Type B pancreatic cell (in vitro differentiated cells): ENCODE data around the gene FAM174C. TPM values are rescaled to one million over a fixed set of nuclear protein-coding genes. Genes with fewer than 3 reads are reported as not detected.

Experiments
- DNase-seq: peaks from one replicate; pipeline ENCODE4 v3.0.0; 2021; ENCODE audit warnings: mixed read lengths; ENCODE audit not compliant: unreplicated experiment; ENCODE audit errors: extremely low spot score
- H3K27ac Mint-ChIP-seq: 2 replicates; pipeline ENCODE4 v1.8.0; 2021; ENCODE audit warnings: mild to moderate bottlenecking, mixed read lengths
- H3K27me3 Mint-ChIP-seq: 2 replicates; pipeline ENCODE4 v1.8.0; 2021; ENCODE audit warnings: mixed read lengths
- H3K36me3 Mint-ChIP-seq: 2 replicates; pipeline ENCODE4 v1.8.0; 2021; ENCODE audit warnings: mixed read lengths
- H3K4me1 Mint-ChIP-seq: one replicate; pipeline ENCODE4 v1.8.0; 2021; ENCODE audit warnings: mixed read lengths; ENCODE audit not compliant: unreplicated experiment
- H3K4me3 Mint-ChIP-seq: 2 replicates; pipeline ENCODE4 v1.8.0; 2021; ENCODE audit warnings: mild to moderate bottlenecking, mixed read lengths
- H3K9me3 Mint-ChIP-seq: 2 replicates; pipeline ENCODE4 v1.8.0; 2021; ENCODE audit warnings: mixed read lengths
- total RNA-seq: library from RNA; stranded (reverse); gene quantifications from 2 replicates; pipeline ENCODE4 v1.2.1, GENCODE V29; 2021; ENCODE audit warnings: low replicate concordance
- TF ChIP-seq, protein P1 (sequence below): fragments of 200-600 bp; sonication (generic); conservative IDR thresholded peaks from 2 replicates; pipeline ENCODE4 v1.5.0; 2021; ENCODE audit warnings: antibody characterized with exemption, mild to moderate bottlenecking

FAM174C gene
- total RNA-seq, 1 donor from 2014 or later, result 30.6 TPM

GRCh38 chr19:1232652-1233072, 42.7 kb upstream of the FAM174C start:
- Mint-ChIP-seq H3K36me3 (no peaks in the 10 kb centered on the region), H3K27ac (peak overlapping the region; percentile 80), H3K4me1 (peaks cover 13% of the 10 kb centered on the region), H3K4me3 (peak overlapping the region; percentile 55), H3K27me3 (no peaks in the 10 kb centered on the region), H3K9me3 (no peaks in the 10 kb centered on the region)
- TF ChIP-seq, protein P1, sequence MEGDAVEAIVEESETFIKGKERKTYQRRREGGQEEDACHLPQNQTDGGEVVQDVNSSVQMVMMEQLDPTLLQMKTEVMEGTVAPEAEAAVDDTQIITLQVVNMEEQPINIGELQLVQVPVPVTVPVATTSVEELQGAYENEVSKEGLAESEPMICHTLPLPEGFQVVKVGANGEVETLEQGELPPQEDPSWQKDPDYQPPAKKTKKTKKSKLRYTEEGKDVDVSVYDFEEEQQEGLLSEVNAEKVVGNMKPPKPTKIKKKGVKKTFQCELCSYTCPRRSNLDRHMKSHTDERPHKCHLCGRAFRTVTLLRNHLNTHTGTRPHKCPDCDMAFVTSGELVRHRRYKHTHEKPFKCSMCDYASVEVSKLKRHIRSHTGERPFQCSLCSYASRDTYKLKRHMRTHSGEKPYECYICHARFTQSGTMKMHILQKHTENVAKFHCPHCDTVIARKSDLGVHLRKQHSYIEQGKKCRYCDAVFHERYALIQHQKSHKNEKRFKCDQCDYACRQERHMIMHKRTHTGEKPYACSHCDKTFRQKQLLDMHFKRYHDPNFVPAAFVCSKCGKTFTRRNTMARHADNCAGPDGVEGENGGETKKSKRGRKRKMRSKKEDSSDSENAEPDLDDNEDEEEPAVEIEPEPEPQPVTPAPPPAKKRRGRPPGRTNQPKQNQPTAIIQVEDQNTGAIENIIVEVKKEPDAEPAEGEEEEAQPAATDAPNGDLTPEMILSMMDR, result no peak
- DNase-seq, result no peak

DNA sequence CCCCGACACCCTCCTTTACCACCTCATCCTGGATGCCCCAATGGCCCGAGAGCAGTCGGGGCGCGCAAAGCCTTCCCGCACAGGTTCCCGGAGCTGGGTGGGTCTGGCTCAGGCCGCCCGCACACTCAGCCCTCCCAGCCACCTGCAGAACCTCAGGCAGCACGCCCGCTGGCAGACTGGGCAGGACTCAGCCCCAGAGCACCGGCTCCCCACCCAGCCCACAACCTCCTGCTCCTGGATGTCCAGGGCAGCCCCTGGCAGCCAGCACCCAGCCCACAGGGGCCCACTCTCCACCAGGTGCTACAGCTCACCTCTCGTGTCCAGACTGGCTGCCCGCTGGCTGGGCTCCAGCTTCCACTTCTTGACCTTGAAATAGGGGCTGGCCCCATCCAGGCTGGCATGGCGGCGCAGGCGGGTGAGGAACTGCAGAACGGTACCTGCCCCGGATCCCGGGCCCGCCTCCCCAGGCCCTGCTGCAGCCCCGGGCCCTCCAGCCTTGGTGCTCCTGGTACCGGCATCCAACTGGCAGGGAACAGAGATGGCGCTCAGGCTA, 42.1 kb upstream of the FAM174C start:
- no peak for DNase-seq
- Mint-ChIP-seq H3K9me3 (no peaks in the 10 kb centered on the region), H3K4me1 (peaks cover 13% of the 10 kb centered on the region), H3K36me3 (no peaks in the 10 kb centered on the region), H3K27ac (no peak overlapping the region), H3K27me3 (no peaks in the 10 kb centered on the region), H3K4me3 (no peak overlapping the region)
- TF ChIP-seq, protein P1, result no peak

DNA sequence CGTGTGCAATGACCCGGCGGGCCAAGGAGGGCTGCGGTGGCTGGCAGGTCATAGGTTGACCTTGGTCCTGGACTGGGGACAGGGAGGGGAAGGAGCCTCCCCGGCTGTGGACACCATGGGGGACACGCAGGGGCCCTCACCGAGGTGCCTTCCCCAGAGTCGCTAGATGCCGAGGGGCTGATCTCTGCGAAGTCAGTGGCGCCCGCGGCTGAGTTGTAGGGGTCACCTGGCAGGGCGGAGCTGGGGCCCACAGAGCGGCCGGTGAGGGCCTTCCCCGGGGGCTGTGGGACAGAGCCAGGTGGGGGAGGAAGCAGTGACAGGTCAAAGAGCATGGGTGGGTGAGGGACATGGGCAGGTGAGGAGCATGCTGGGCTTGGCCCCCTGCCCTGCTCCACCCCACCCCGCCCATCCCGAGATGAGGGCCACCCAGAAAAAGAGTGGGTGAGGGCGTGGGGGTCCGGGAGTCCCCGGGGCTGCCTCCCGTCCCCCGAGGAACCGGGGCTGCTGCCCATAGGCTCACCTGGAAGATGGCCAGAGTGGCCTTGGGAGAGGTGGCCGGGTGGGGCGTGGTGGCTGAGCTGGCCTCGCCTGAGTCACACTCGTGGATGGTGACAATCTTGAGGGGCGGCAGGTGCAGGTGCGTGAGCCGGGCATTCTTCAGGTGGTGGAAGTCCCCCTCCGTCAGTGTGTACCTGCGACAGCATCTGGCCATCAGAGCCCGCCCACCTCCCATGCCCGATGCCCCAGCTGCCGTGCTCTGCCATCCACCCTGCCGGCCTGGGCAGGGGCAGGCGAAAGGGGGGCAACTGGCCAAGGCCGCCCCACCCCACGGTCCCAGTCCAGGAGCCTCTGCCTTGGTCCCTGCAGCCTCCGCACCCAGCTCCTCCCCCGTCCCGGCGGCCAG, 41.0 kb upstream of the FAM174C start:
- H3K36me3 Mint-ChIP-seq, result no peaks in the 10 kb centered on the region
- DNase-seq, result no peak
- H3K4me1 Mint-ChIP-seq, result peaks cover 19% of the 10 kb centered on the region
- TF ChIP-seq, protein P1, result no peak
- no peaks in the 10 kb centered on the region for H3K9me3 Mint-ChIP-seq
- H3K27me3 Mint-ChIP-seq, result no peaks in the 10 kb centered on the region
- H3K27ac Mint-ChIP-seq, result no peak overlapping the region
- no peak overlapping the region for H3K4me3 Mint-ChIP-seq

DNA sequence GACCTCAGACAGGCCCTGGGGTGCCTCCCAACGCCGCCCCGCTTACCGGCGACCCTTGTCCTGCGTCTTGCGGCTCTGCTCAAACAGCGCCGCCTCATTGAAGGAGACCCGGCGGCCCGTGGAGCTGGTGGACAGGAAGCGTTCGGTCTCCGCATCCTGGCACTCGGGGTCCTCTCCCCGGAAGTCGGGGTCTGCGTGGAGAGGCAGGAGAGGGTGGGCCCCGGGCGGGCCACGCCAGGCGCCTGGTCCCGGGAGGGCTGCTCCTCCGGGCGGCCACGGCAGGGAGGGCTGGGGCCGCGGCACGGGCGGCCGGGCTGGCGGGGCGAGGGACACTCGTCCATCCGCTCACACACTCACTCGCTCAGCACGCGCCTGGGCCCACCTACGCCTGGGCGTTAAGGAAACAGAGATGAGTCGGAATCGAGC, 40.4 kb upstream of the FAM174C start:
- H3K9me3 Mint-ChIP-seq, result no peaks in the 10 kb centered on the region
- TF ChIP-seq, protein P1, result no peak
- H3K4me3 Mint-ChIP-seq, result no peak overlapping the region
- H3K27ac Mint-ChIP-seq, result no peak overlapping the region
- no peak for DNase-seq
- peaks cover 19% of the 10 kb centered on the region for H3K4me1 Mint-ChIP-seq
- H3K27me3 Mint-ChIP-seq, result no peaks in the 10 kb centered on the region
- no peaks in the 10 kb centered on the region for H3K36me3 Mint-ChIP-seq

GRCh38 chr19:1235625-1236538, 39.4 kb upstream of the FAM174C start:
- TF ChIP-seq, protein P1, result no peak
- Mint-ChIP-seq H3K27me3 (no peaks in the 10 kb centered on the region), H3K4me3 (peak overlapping the region; percentile 51)

More at GRCh38 chr19:1235625-1236538, 39.4 kb upstream of the FAM174C start:
- Mint-ChIP-seq H3K36me3 (no peaks in the 10 kb centered on the region), H3K27ac (no peak overlapping the region), H3K9me3 (no peaks in the 10 kb centered on the region), H3K4me1 (peaks cover 19% of the 10 kb centered on the region)
- DNase-seq, result no peak
